ENCODE measurements around the gene TRIM44. TPM values are rescaled to one million over a fixed set of nuclear protein-coding genes. Genes with fewer than 3 reads are reported as not detected.

The TRIM44 gene
- total RNA-seq, 1 donor = 16.8 TPM

DNA sequence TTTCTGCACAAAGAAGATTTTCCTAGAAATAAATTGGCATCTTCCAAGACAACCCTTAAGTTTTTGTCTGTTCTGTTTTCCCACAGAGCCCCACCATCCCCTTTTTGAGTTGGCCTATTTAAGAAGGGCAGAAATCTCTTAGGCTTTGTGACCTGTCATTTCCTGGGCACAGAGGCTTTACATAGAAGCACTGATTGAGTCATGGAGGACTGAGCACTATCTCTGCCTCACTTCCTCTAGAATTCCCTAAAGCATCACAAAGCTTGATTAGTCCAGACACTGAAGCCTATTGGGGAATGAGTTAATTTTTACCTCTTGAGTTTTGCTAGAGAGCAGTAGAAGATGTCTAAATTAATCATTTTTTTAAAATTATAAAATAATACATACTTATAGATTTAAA lies 25.4 kb downstream of the TRIM44 start:
- H3K4me3 ChIP-seq (ENCODE audit: low read depth, low read length) = no peak overlapping the region
- TF ChIP-seq, protein P1, sequence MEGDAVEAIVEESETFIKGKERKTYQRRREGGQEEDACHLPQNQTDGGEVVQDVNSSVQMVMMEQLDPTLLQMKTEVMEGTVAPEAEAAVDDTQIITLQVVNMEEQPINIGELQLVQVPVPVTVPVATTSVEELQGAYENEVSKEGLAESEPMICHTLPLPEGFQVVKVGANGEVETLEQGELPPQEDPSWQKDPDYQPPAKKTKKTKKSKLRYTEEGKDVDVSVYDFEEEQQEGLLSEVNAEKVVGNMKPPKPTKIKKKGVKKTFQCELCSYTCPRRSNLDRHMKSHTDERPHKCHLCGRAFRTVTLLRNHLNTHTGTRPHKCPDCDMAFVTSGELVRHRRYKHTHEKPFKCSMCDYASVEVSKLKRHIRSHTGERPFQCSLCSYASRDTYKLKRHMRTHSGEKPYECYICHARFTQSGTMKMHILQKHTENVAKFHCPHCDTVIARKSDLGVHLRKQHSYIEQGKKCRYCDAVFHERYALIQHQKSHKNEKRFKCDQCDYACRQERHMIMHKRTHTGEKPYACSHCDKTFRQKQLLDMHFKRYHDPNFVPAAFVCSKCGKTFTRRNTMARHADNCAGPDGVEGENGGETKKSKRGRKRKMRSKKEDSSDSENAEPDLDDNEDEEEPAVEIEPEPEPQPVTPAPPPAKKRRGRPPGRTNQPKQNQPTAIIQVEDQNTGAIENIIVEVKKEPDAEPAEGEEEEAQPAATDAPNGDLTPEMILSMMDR (IDR thresholded peaks at IDR 0.05; ENCODE audit: insufficient read depth, low read depth, low read length) = no peak
- DNase-seq (ENCODE audit: low read depth) = peak; percentile 36

DNA sequence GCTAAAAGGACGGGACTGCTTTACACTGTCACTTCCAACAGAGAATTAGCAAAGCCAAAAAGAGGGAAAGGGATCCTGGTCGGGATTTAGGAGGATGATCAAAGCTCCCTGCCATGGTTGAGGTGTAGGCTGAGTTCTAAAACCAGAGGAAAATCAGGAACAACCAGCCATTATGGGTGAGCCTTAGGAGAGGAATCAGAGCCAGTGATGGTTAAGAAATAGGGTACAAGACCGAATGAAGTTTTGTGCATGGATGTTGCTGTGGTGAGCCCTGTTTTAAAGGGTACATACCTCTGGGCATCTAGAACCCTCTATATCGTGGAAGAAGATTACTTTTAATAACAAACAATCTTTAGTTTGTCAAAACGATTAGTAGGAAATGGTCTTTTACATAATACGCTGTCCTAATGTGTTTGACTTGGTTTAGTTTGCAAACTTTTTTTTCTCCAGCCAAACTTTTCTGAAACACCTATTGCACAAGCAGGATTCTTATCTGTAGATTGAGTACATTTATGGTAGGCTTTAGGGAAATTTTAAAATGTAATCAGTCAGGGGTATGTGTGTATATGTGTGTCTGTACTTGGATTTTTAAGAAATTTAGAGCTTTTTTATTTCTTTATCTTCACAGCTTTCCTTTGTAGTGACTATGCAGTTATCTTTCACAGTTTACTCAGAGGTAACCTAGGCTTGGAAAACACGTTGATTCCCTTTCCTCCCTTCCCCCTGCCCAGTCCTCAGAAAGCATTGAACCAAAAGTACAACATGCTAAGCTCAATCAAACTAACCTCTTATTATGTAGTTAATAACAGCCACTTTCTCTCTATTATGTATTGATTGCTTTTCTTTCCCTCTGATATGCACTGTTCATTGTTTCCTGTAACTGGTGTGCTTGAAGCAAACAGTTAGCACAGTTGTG lies 26.8 kb downstream of the TRIM44 start:
- no peak overlapping the region for H3K4me3 ChIP-seq (ENCODE audit: low read depth, low read length)
- TF ChIP-seq, protein P1 (IDR thresholded peaks at IDR 0.05; ENCODE audit: insufficient read depth, low read depth, low read length) = no peak
- peak; percentile 77 for DNase-seq (ENCODE audit: low read depth)

DNA sequence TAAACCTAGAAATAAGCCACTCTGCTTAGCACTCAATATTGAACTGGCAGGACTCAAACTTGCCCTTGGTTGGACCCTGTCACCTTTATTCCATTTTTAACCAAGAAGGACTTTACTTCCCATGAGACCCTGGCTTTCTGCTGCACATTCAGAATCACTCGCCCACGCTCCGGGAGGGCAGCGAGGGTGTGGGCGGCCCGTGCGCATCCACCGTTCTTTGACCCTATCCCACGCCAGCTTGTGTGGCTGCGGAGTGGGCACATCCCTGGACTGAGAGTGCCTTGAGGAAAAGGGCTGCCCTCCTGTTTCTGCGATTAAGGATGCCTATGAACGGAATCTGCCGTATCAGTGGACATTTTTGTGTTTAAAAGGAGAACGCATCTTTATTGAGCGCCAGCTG lies 39.6 kb downstream of the TRIM44 start:
- TF ChIP-seq, protein P1 (IDR thresholded peaks at IDR 0.05; ENCODE audit: insufficient read depth, low read depth, low read length) = no peak
- no peak for DNase-seq (ENCODE audit: low read depth)
- H3K4me3 ChIP-seq (ENCODE audit: low read depth, low read length) = no peak overlapping the region

DNA sequence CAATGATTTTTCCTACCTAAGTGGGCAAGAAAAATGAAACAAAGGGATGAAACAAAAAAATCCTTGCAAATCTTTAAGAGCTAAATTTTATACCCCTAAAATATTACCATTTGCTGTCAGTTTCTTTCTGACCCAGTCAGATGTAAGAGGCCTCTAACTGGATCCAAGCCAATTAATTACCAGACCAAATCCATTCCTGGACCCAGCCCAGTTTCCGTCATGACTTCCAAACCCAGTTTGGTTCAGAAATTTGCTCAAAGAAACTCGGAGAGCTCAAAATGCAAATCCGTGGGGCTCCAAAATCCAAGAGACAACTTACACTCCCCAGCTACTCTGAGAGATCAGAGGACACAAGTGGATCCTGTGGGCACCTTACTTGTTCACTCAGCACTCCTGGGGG lies 46.8 kb downstream of the TRIM44 start:
- DNase-seq (ENCODE audit: low read depth) = no peak
- TF ChIP-seq, protein P1 (IDR thresholded peaks at IDR 0.05; ENCODE audit: insufficient read depth, low read depth, low read length) = no peak
- no peak overlapping the region for H3K4me3 ChIP-seq (ENCODE audit: low read depth, low read length)

DNA sequence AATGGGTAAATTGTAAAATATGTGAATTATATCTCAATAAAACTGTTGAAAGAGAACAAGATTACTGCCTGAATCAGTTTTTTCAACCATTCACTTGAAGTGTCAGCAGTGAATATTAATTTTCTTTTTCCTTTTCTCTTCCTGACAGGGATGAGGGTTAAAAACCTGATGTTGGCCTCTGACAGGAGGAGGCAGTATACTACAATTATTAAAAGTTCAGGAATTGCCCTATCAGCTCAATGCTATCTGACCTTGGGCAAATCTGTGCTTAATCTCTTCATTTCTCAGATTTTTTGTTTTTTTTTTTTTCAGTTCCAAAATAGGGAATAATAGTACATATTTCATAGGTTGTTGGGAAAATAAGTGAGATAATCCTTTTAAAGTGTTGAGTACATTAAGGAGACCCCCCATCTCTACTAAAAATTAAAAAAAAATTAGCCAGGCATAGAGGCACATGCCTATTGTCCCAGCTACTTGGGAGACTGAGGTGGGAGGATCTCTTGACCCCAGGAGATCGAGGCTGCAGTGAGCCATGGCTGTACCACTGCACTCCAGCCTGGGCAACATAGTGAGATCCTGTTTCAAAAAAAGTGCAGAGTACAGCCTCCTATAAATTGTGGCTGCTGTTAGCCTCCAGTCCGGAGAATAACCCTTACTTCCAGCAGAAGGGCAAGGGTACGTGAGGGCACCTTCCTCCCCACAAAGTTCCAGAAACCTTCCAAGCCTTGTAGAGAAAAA lies 48.8 kb downstream of the TRIM44 start:
- H3K4me3 ChIP-seq (ENCODE audit: low read depth, low read length) = no peak overlapping the region
- DNase-seq (ENCODE audit: low read depth) = no peak

DNA sequence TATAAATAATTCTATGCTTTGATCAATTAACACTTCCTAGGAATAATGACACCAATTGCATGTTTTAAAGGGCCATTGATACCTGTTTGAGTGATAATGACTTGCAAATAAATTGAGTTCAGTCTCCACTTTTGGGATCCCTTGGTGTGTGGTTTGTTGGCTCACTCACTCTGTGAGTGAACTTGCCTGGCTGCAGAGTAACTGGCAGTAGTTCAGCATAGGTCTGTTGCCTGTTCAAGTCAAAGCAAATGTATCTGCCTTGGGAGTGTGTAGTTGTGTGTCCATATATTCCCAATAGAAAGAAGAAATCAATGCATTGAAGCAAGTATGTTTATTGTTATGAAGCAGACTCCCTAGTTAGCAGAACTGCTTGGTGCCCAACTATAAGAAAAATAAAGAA lies 49.3 kb downstream of the TRIM44 start:
- TF ChIP-seq, protein P1 (IDR thresholded peaks at IDR 0.05; ENCODE audit: insufficient read depth, low read depth, low read length) = no peak
- DNase-seq (ENCODE audit: low read depth) = no peak
- H3K4me3 ChIP-seq (ENCODE audit: low read depth, low read length) = no peak overlapping the region

More for the DNA sequence above, 48.8 kb downstream of the TRIM44 start:
- TF ChIP-seq, protein P1 (IDR thresholded peaks at IDR 0.05; ENCODE audit: insufficient read depth, low read depth, low read length) = no peak
